GM13976 (cell line): ENCODE data around the gene RASGRF1.

Experiments
- DNase-seq: peaks from one replicate; pipeline ENCODE4 v3.0.0; 2012; ENCODE audit warnings: low spot score
- CTCF ChIP-seq: IDR thresholded peaks from 2 replicates; pipeline ENCODE4 v1.5.1; 2012; ENCODE audit warnings: borderline replicate concordance, mild to moderate bottlenecking; ENCODE audit not compliant: insufficient read depth; ENCODE audit errors: extremely low read depth, missing control alignments, control extremely low read depth
- in situ Hi-C: fragments of 300-500 bp; cut with MboI; formaldehyde crosslinking; loops from one replicate; pipeline ENCODE4 v1.12.0; 2022; ENCODE audit warnings: low sequenced_read_pairs, mixed read lengths, inconsistent platforms; ENCODE audit not compliant: unreplicated experiment

Gene RASGRF1

GRCh38 chr15:78959360-78959759 is 131.2 kb downstream of the RASGRF1 start:
- TF ChIP-seq CTCF = no peak
- in situ Hi-C loops = no loop called here
- no peak for DNase-seq

GRCh38 chr15:78957416-78958093 is 133.0 kb downstream of the RASGRF1 start:
- in situ Hi-C loops = no loop called here
- no peak for TF ChIP-seq CTCF
- DNase-seq = no peak

GRCh38 chr15:78956937-78957336 is 133.6 kb downstream of the RASGRF1 start:
- no peak for TF ChIP-seq CTCF
- in situ Hi-C loops = no loop called here
- DNase-seq = no peak

- in situ Hi-C loops = no loop called here
- DNase-seq = no peak
These were observed 135.2 kb downstream of the RASGRF1 start for GRCh38 chr15:78955355-78955754.

GRCh38 chr15:78951841-78952238 is 138.7 kb downstream of the RASGRF1 start:
- in situ Hi-C loops = no loop called here
- no peak for DNase-seq
- TF ChIP-seq CTCF = no peak

More at GRCh38 chr15:78955355-78955754, 135.2 kb downstream of the RASGRF1 start:
- TF ChIP-seq CTCF = no peak

- in situ Hi-C loops = no loop called here
- no peak for DNase-seq
- TF ChIP-seq CTCF = no peak
These were observed 139.4 kb downstream of the RASGRF1 start for GRCh38 chr15:78950902-78951840.
